Epithelial cell of esophagus (primary cell): ENCODE data around the gene NCOR2.
A peak's percentile ranks its signal among the peaks of the same experiment; 100 is the strongest.

Experiments used
- DNase-seq: peaks from one replicate; pipeline ENCODE4 v3.0.0; 2010; ENCODE audit warnings: low read depth
- H3K4me3 ChIP-seq: 2 replicates; pipeline ENCODE4 v1.5.1; 2011; ENCODE audit warnings: mild to moderate bottlenecking, low read length, control low read depth
- CTCF ChIP-seq: IDR thresholded peaks from 2 replicates; pipeline ENCODE4 v1.5.1; 2011; ENCODE audit warnings: low read depth, mild to moderate bottlenecking, low read length, control low read depth, inconsistent platforms; ENCODE audit not compliant: insufficient read depth; ENCODE audit errors: missing control alignments

The NCOR2 gene

GRCh38 chr12:124597041-124597440 lies 29.6 kb upstream of the NCOR2 start:
- no peak overlapping the region for H3K4me3 ChIP-seq
- DNase-seq: no peak
- no peak for TF ChIP-seq CTCF

- no peak overlapping the region for H3K4me3 ChIP-seq
- TF ChIP-seq CTCF: no peak
- no peak for DNase-seq
Observed at GRCh38 chr12:124595444-124595843, 28.0 kb upstream of the NCOR2 start.

GRCh38 chr12:124594851-124595250 lies 27.4 kb upstream of the NCOR2 start:
- no peak for DNase-seq
- TF ChIP-seq CTCF: no peak
- no peak overlapping the region for H3K4me3 ChIP-seq

GRCh38 chr12:124593851-124594401 lies 26.5 kb upstream of the NCOR2 start:
- H3K4me3 ChIP-seq: no peak overlapping the region
- TF ChIP-seq CTCF: no peak
- no peak for DNase-seq

- no peak for TF ChIP-seq CTCF
- no peak overlapping the region for H3K4me3 ChIP-seq
- no peak for DNase-seq
Observed at GRCh38 chr12:124593176-124593575, 25.8 kb upstream of the NCOR2 start.

- TF ChIP-seq CTCF: no peak
- H3K4me3 ChIP-seq: no peak overlapping the region
Observed at GRCh38 chr12:124592481-124593160, 25.2 kb upstream of the NCOR2 start.

GRCh38 chr12:124592050-124592449 lies 24.6 kb upstream of the NCOR2 start:
- no peak for TF ChIP-seq CTCF
- no peak overlapping the region for H3K4me3 ChIP-seq
- peak; percentile 72 for DNase-seq

More at GRCh38 chr12:124592481-124593160, 25.2 kb upstream of the NCOR2 start:
- no peak for DNase-seq
